Measurements from ENCODE around the gene PPP2R1B. TPM values are rescaled to one million over a fixed set of nuclear protein-coding genes. Genes with fewer than 3 reads are reported as not detected.

PPP2R1B gene
- polyA plus RNA-seq, 1 donor from 2014 or later = 10.4 TPM

DNA sequence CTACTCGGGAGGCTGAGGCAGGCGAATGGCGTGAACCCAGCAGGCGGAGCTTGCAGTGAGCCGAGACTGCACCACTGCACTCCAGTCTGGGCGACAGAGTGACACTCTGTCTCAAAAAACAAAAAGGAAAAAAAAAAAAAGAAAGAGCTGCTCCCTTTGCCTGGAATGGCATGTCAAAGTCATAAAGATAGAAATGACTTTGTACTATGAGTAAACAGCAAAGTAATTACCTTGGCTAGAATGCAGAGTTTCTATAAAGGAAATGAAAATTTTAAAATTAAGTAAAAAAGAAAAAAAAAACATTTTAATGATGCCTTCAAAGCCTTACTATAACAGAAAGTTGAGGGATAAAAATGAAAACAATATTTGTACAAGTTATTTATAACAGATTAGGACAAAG, 10.1 kb downstream of the PPP2R1B start:
- Histone ChIP-seq H3K36me3 (ENCODE audit: insufficient read depth, low read length) (peaks cover 16% of the 10 kb centered on the region), H3K9ac (ENCODE audit: low read length) (no peak overlapping the region), H3K79me2 (replicated peaks; ENCODE audit: insufficient read depth, low read length) (no peaks in the 10 kb centered on the region), H3K9me3 (ENCODE audit: low read length) (no peaks in the 10 kb centered on the region), H3K4me2 (ENCODE audit: low read length) (no peak overlapping the region), H4K20me1 (ENCODE audit: insufficient read depth) (no peaks in the 10 kb centered on the region), H3F3A (ENCODE audit: insufficient read depth, low read length, poor library complexity, severe bottlenecking) (no peaks in the 10 kb centered on the region), H3K4me3 (ENCODE audit: low read length) (no peak overlapping the region), H2AFZ (ENCODE audit: low read depth, low read length) (no peak overlapping the region), H3K27ac (ENCODE audit: low read length) (no peak overlapping the region), H3K9me2 (ENCODE audit: insufficient read depth, low read length) (no peaks in the 10 kb centered on the region), H3K27me3 (ENCODE audit: insufficient read depth, low read depth, low read length) (no peaks in the 10 kb centered on the region)
- TF ChIP-seq SMC3 (conservative IDR thresholded peaks at IDR 0.05; ENCODE audit: poor library complexity) (no peak), RAD21 (conservative IDR thresholded peaks at IDR 0.05) (no peak), EP300 (conservative IDR thresholded peaks at IDR 0.05; ENCODE audit: poor library complexity, severe bottlenecking) (no peak), EZH2 (IDR thresholded peaks at IDR 0.05; ENCODE audit: borderline replicate concordance, insufficient read depth, low read length, poor library complexity, severe bottlenecking) (no peak)

DNA sequence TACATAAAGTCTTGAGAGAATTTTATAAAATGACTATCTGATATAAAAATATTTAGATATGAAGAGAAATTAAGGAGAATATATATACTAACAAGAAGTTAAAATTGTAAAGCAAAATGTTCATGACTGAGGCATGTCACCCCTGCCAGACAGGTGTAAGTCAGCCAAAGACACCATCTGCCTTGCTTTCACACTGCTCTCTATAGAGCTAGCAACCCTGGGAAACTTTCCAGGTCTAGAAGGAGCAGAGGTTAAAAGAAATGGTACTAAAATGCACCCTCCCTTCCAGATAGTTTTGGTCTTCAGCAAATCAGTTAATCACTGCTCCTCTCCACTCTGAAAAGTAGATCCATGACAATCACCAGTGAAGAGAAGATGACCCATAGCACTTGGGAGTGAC, 16.5 kb downstream of the PPP2R1B start:
- H3K9me2 ChIP-seq (ENCODE audit: insufficient read depth, low read length) = no peaks in the 10 kb centered on the region
- peaks cover 8% of the 10 kb centered on the region for H3K36me3 ChIP-seq (ENCODE audit: insufficient read depth, low read length)
- H4K20me1 ChIP-seq (ENCODE audit: insufficient read depth) = no peaks in the 10 kb centered on the region
- no peak overlapping the region for H3K27ac ChIP-seq (ENCODE audit: low read length)
- H3K9ac ChIP-seq (ENCODE audit: low read length) = no peak overlapping the region
- TF ChIP-seq SMC3 (conservative IDR thresholded peaks at IDR 0.05; ENCODE audit: poor library complexity) (no peak), EZH2 (IDR thresholded peaks at IDR 0.05; ENCODE audit: borderline replicate concordance, insufficient read depth, low read length, poor library complexity, severe bottlenecking) (no peak), EP300 (conservative IDR thresholded peaks at IDR 0.05; ENCODE audit: poor library complexity, severe bottlenecking) (no peak), TAF1 (IDR thresholded peaks at IDR 0.05; ENCODE audit: low read depth) (no peak), MXI1 (conservative IDR thresholded peaks at IDR 0.05; ENCODE audit: poor library complexity, severe bottlenecking) (no peak), POLR2AphosphoS5 (IDR thresholded peaks at IDR 0.05) (no peak), RAD21 (conservative IDR thresholded peaks at IDR 0.05) (no peak)
- TF ChIP-seq, protein P1, sequence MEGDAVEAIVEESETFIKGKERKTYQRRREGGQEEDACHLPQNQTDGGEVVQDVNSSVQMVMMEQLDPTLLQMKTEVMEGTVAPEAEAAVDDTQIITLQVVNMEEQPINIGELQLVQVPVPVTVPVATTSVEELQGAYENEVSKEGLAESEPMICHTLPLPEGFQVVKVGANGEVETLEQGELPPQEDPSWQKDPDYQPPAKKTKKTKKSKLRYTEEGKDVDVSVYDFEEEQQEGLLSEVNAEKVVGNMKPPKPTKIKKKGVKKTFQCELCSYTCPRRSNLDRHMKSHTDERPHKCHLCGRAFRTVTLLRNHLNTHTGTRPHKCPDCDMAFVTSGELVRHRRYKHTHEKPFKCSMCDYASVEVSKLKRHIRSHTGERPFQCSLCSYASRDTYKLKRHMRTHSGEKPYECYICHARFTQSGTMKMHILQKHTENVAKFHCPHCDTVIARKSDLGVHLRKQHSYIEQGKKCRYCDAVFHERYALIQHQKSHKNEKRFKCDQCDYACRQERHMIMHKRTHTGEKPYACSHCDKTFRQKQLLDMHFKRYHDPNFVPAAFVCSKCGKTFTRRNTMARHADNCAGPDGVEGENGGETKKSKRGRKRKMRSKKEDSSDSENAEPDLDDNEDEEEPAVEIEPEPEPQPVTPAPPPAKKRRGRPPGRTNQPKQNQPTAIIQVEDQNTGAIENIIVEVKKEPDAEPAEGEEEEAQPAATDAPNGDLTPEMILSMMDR (IDR thresholded peaks at IDR 0.05; ENCODE audit: poor library complexity, severe bottlenecking) = no peak
- TF ChIP-seq, protein P2, sequence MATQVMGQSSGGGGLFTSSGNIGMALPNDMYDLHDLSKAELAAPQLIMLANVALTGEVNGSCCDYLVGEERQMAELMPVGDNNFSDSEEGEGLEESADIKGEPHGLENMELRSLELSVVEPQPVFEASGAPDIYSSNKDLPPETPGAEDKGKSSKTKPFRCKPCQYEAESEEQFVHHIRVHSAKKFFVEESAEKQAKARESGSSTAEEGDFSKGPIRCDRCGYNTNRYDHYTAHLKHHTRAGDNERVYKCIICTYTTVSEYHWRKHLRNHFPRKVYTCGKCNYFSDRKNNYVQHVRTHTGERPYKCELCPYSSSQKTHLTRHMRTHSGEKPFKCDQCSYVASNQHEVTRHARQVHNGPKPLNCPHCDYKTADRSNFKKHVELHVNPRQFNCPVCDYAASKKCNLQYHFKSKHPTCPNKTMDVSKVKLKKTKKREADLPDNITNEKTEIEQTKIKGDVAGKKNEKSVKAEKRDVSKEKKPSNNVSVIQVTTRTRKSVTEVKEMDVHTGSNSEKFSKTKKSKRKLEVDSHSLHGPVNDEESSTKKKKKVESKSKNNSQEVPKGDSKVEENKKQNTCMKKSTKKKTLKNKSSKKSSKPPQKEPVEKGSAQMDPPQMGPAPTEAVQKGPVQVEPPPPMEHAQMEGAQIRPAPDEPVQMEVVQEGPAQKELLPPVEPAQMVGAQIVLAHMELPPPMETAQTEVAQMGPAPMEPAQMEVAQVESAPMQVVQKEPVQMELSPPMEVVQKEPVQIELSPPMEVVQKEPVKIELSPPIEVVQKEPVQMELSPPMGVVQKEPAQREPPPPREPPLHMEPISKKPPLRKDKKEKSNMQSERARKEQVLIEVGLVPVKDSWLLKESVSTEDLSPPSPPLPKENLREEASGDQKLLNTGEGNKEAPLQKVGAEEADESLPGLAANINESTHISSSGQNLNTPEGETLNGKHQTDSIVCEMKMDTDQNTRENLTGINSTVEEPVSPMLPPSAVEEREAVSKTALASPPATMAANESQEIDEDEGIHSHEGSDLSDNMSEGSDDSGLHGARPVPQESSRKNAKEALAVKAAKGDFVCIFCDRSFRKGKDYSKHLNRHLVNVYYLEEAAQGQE (IDR thresholded peaks at IDR 0.05; ENCODE audit: borderline replicate concordance) = no peak
- no peaks in the 10 kb centered on the region for H3F3A ChIP-seq (ENCODE audit: insufficient read depth, low read length, poor library complexity, severe bottlenecking)
- no peaks in the 10 kb centered on the region for H3K9me3 ChIP-seq (ENCODE audit: low read length)
- no peaks in the 10 kb centered on the region for H3K79me2 ChIP-seq (replicated peaks; ENCODE audit: insufficient read depth, low read length)
- no peak overlapping the region for H2AFZ ChIP-seq (ENCODE audit: low read depth, low read length)
- no peaks in the 10 kb centered on the region for H3K27me3 ChIP-seq (ENCODE audit: insufficient read depth, low read depth, low read length)
- H3K4me3 ChIP-seq (ENCODE audit: low read length) = no peak overlapping the region
- no peak overlapping the region for H3K4me2 ChIP-seq (ENCODE audit: low read length)

Measured in neural cell (in vitro differentiated cells).